HG03039 (cell line): ENCODE results near the gene APRT.
"Not testable (repeated sequence)": the region's sequence is repeated elsewhere in the genome, so short reads cannot be mapped to it uniquely, and the experiment has no call there.

Experiments
- ATAC-seq: cut with Tn5 transposase; IDR thresholded peaks from one replicate; pipeline ENCODE4 v1.9.1; 2021; ENCODE audit warnings: mild to moderate bottlenecking, moderate library complexity; ENCODE audit not compliant: unreplicated experiment

The APRT gene

DNA sequence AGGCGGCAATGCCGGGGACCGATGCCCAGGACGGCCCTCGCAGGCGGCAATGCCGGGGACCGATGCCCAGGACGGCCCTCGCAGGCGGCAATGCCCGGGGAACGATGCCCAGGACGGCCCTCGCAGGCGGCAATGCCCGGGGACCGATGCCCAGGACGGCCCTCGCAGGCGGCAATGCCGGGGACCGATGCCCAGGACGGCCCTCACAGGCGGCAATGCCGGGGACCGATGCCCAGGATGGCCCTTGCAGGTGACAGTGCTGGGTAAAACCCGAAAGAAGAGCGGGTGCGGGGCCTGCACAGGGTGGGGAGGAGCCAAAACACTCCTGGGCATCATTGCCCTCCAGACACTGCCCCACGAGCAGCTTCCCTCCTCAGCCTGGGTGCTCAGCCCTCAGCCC, 11.9 kb upstream of the APRT start:
- ATAC-seq: not testable (repeated sequence)

DNA sequence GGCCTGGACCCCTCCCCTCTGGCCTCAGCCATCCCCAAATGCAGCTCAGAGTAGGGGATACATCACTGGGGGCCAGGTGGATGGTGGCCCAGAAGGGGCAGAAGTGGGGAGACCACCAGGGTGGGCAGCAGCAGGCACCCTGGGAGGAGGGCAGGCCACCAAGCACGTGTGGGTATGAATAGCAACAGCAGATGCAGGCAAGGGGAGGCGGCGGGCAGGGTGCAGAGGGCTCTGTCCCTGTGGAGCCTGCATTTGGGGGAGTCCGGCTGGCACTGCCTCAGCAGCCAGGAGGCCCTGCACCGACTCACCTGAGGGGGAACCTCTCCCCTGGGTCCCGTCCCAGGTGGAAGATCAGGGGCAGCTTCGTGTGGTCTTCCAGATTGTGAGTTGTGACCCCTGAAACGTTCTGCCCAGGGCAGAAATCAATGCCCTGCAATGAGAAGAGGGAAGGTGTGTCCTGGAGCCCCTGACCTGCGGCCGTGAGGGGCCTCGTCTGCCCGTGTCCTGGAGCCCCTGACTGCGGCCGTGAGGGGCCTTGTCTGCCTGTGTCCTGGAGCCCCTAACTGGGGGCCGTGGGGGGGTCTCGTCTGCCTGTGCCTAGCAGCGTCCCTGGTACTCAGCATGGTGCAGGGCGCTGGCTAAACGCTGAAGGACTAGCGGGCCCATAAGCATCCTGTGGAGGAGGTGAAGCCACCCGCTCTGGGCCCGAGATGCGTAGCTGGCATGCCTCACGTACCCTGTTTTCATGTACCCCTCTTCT, 10.7 kb upstream of the APRT start:
- ATAC-seq: no peak

- ATAC-seq: no peak
Measured at GRCh38 chr16:88821168-88821850, 9.6 kb upstream of the APRT start.

DNA sequence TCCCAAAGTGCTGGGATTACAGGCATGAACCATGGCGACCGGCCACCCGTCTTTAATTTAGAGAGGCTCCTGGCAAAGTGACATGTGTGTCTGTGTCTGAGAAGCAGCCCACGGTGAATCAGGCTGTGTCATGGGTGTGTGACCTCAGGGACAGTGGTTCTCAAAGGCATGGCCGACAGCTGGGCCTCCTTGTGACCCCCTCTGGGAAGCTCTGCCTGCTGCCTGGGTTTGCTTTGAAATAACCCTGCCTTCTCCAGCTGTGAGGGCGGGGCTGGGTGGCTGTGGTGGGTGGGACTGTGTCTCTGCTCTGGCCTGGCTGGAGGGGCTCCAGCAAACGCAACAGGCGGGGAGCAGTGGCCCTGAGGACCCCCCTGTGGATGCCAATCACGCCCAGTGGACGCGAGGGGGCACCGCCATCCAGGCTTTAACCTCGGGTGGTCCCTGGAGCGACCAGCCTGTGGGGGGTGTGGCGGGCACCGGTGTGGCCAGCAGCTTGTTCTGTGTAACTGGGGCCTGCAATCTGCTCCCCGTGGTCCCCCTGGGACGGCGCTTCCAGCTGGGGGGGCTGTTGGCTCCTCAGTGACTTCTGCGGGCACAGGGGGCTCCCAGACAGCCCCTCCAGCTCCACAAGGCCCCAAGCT, 8.8 kb upstream of the APRT start:
- ATAC-seq: no peak

DNA sequence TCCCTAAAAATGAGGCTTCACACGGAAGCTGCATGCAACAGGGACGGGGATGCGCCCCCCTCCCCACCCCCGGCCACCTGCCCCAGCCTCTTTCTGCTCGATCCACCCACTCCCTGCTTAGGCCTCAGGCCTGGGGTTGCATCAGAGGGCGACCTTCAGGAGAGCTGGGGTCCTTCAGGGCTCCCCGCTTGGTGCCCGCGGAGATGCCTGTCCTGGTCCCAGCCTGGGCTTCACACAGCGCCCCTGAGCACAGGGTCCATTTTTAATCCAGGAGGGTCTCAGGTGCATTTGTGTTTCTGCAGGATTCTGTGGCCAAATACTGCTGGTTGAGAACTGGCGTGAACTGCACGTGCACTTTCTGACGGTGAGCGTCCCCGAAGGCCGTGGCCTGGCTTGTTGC, 7.4 kb upstream of the APRT start:
- ATAC-seq: no peak

DNA sequence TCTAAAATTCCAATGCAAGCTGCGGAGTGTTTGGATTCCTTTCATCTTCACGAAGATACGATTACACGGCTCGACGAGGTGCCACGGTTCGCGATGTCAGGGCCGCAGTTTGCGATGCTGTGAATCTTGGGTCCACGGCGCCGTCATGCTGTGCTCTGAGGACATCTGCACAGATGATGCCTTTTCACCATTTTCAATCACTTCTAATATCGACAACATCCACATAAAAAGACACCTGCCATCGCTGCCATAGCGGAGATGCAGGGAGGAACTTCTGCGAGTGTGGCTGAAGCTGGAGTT, 6.8 kb upstream of the APRT start:
- ATAC-seq: no peak

GRCh38 chr16:88817785-88818574, 6.3 kb upstream of the APRT start:
- ATAC-seq: no peak

- no peak for ATAC-seq
Measured at GRCh38 chr16:88816736-88817535, 5.2 kb upstream of the APRT start.

DNA sequence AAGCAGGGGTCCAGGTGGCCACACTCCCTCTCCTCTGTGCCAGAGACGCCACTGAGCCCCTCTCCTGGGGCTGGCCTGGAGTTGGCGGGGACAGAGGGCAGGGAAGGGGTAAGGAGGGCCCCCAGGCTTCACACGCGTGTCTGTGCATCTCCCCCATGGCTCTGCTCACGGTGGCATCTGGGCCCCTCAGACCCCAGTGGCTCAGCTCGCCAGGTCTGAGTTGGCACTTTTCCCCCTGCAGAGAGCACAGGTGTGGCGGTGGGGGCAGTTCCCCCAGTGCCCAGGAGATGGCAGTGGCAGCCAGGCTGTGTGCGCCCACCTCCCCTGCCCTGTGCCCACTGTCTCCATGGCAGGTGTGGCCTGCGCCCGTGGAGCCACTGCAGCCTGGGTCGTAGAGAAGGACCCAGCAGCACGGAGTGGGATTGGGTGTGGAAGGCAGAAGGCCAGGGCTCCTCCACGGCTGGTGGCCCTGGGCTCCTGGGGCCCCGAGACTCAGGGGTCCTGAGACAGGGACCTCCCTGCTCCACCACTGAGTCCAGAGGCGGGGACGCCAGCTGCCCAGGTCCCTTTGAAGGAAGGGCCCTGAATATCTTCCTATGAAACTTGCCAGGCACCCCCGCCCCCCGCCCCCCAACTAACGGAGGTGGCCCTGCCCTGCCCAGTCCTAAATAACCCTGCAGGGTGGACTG, 4.3 kb upstream of the APRT start:
- no peak for ATAC-seq

DNA sequence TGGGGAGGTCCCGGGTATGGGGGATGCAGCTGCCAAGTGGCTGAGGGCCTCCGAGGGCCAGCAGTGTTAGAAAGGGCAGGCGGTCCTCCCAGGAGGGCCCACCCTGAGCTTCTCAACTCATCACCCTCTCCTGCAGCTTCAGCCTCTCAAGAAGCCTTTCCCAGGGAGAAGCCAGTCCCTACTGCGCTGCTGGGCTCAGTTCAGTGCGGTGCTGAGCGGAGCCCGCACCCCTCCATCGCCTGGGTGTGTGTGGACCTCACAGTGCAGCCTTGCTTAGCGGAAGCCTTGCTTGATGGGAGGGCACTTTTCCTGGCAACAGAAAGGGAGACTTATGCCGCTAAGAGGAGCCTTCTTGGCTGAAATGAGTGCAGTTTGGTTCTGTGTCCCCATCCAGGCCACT, 3.5 kb upstream of the APRT start:
- ATAC-seq: no peak

DNA sequence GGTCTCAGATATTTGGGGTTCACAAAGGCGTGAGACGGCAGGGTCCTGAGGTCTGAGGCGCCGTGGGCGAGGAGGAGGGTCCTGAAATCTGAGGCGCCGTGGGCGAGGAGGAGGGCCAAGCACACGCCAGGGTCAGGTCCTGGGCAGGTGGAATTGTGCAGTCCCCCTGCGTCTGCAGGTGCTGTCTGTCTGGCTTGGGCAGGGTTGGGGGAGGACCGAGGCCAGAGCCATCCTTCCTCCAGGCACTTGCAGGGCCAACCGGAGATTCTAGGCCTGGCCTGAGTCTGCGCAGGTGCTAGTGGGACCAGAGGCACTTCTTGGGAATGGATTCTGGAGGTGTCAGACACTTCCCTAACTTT, 2.4 kb upstream of the APRT start:
- ATAC-seq: no peak

DNA sequence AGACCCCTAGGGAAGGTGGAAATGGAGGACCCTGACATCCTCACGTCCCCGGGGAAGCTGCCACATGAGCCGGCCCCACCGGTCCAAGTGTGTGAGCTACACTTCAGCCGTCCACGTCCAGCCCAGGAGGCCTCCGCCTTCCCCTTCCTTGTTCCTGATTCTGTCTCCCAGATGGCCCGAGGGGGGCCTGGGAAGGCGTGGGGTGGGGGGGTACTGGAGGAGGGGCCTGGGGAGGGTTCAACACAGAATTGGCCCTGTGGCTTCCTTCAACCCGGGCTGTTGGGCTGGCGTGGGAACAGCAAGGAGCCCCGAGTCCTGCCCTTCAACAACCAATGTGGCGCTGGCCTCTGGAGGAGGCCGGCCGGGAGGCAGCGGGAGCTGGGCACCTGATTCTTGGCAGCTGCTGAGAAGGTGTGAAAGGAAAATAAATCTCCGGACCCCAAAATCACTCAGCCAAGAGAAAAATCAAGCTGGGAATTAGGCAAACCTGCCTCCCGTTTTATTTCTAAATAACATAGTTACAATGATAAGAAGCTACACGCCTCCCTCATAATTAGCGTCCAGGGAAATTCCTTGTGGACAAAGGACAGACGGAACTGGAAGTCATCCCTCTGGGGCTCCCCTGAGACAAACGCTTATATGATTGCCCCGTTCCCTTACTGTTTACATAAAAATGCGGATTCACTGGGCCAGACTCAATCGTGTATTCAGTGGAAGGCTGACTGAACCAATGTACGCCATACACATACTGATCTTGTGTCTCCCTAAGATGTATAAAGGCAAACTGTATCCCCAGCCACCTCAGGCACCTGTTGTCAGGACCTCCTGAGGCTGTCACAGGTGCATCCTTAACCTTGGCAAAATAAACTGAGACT, 1.8 kb upstream of the APRT start:
- no peak for ATAC-seq

GRCh38 chr16:88812513-88813268, 963 bp upstream of the APRT start:
- ATAC-seq: no peak

GRCh38 chr16:88810912-88811768, 588 bp downstream of the APRT start:
- peak; percentile 40 for ATAC-seq

- no peak for ATAC-seq
Measured at GRCh38 chr16:88810166-88810911, 1.4 kb downstream of the APRT start.

DNA sequence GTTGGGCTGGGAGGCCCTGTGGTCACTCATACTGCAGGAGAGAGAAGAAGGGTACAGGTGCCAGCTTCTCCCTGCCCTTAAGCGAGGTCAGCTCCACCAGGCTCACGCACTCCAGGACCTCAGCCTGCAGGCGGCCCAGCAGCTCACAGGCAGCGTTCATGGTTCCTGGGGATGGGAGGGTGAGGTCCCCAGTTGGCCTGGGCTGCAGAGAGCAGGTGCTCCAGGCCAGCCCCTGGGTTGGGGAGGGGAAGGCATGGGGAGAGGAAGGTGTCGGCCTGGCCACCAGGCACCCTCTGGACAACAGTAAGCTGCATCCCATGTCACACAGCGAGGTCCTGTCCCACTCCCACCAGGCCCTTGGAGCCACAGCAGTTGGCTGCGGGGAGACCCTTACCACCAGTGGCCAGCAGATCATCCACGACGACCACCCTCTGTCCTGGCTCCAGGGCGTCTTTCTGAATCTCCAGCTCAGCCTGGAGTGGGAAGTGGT, 2.0 kb downstream of the APRT start:
- ATAC-seq: no peak
